Sigmoid colon (tissue), 3 donors: ENCODE results near the gene MESD.

Source experiments
- POLR2A ChIP-seq, 2 donors: fragments of 450-650 bp; IDR thresholded peaks; one replicate each; pipeline ENCODE4 v1.6.1; 2016; ENCODE audit warnings: antibody characterized with exemption in 2 of 2, mild to moderate bottlenecking in 2 of 2, moderate library complexity in 2 of 2
- TF ChIP-seq, protein P1 (sequence below), 4 experiments: fragments of 450-650 bp in 3 of 4; fragments of 200-600 bp in 1 of 4; IDR thresholded peaks; one replicate each; pipeline ENCODE4 v1.5.1; 2016 to 2019; ENCODE audit warnings: antibody characterized with exemption in 4 of 4, mild to moderate bottlenecking in 3 of 4, moderate library complexity in 2 of 4

DNA sequence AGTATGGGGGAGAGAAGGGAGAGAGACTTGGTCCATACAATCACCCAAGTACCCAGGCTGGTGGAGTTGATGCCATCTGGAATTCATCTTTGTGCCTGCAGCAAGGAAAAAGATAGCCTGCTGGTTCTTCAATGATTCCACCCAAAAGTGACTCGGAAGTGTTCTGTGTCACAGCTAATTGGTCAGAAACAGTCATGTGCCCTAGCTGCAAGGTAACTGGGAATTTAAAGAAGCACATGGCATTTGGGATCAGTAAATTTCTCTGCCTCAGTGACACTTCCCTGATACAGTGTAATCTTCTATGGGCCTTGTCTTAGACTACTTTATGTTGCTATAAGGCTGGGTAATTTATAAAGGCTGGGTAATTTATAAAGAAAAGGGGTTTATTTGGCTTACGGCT is 28.6 kb upstream of the MESD start:
- no peak for TF ChIP-seq POLR2A (IDR thresholded peaks at IDR 0.05)
- TF ChIP-seq, protein P1, sequence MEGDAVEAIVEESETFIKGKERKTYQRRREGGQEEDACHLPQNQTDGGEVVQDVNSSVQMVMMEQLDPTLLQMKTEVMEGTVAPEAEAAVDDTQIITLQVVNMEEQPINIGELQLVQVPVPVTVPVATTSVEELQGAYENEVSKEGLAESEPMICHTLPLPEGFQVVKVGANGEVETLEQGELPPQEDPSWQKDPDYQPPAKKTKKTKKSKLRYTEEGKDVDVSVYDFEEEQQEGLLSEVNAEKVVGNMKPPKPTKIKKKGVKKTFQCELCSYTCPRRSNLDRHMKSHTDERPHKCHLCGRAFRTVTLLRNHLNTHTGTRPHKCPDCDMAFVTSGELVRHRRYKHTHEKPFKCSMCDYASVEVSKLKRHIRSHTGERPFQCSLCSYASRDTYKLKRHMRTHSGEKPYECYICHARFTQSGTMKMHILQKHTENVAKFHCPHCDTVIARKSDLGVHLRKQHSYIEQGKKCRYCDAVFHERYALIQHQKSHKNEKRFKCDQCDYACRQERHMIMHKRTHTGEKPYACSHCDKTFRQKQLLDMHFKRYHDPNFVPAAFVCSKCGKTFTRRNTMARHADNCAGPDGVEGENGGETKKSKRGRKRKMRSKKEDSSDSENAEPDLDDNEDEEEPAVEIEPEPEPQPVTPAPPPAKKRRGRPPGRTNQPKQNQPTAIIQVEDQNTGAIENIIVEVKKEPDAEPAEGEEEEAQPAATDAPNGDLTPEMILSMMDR (IDR thresholded peaks at IDR 0.05), result no peak
